Panc1 (cell line): ENCODE measurements around the gene FHIT. TPM values are rescaled to one million over a fixed set of nuclear protein-coding genes. Genes with fewer than 3 reads are reported as not detected.

ENCODE experiments used
- ATAC-seq: fragments of 200-7000 bp; cut with Tn5 transposase; 2 replicates; pipeline ENCODE4 v1.9.1; 2020; ENCODE audit warnings: mild to moderate bottlenecking, moderate library complexity
- BruUV-seq: library from RNA; stranded (reverse); fragments of 400-500 nt; replicated peaks from 2 replicates; lab custom pipeline; 2021; lab: Mats Ljungman, UMichigan
- CTCF ChIA-PET: fragments of 300-600 bp; sonication (Branson Sonifier 250); formaldehyde crosslinking; loops from one replicate; lab custom pipeline; 2022; ENCODE audit warnings: antibody characterized with exemption; lab: Charles Lee
- POLR2A ChIA-PET: fragments of 300-600 bp; sonication (Branson Sonifier 250); formaldehyde crosslinking; loops from one replicate; lab custom pipeline; 2022; ENCODE audit warnings: antibody characterized with exemption; lab: Charles Lee
- DNase-seq: peaks from one replicate; pipeline ENCODE4 v3.0.0-alpha.2; 2010; ENCODE audit warnings: low read depth, low spot score
- H3K27ac ChIP-seq: 2 replicates; pipeline ENCODE4 v1.5.1; 2011; ENCODE audit warnings: mild to moderate bottlenecking, low read length, inconsistent platforms
- H3K27me3 ChIP-seq: fragments of 200-500 bp; sonication (Bioruptor generic); 2 replicates; pipeline ENCODE4 v1.6.0; 2014; ENCODE audit warnings: low read length, inconsistent platforms; ENCODE audit not compliant: control insufficient read depth, insufficient read depth
- H3K36me3 ChIP-seq: fragments of 200-500 bp; sonication (Bioruptor generic); 2 replicates; pipeline ENCODE4 v1.5.1; 2014; ENCODE audit warnings: inconsistent platforms, mild to moderate bottlenecking, low read length, moderate library complexity; ENCODE audit not compliant: control insufficient read depth, insufficient read depth
- H3K4me1 ChIP-seq: 2 replicates; pipeline ENCODE4 v1.5.1; 2011; ENCODE audit warnings: inconsistent platforms, mild to moderate bottlenecking, low read length, moderate library complexity; ENCODE audit not compliant: control insufficient read depth, insufficient read depth
- H3K4me3 ChIP-seq, 2 experiments: 2 replicates each; pipeline ENCODE4 v1.5.1; 2011 to 2012; ENCODE audit warnings: low read depth in 2 of 2, low read length in 2 of 2, mild to moderate bottlenecking in 2 of 2, inconsistent platforms in 1 of 2, moderate library complexity in 1 of 2
- H3K9me3 ChIP-seq: fragments of 200-500 bp; sonication (Bioruptor generic); 2 replicates; pipeline ENCODE4 v1.5.1; 2014; ENCODE audit warnings: low read depth, mild to moderate bottlenecking, inconsistent platforms, low read length, moderate library complexity; ENCODE audit not compliant: control insufficient read depth, insufficient read depth
- POLR2AphosphoS5 ChIP-seq: IDR thresholded peaks from 2 replicates; pipeline ENCODE4 v1.6.1; 2012; ENCODE audit warnings: mild to moderate bottlenecking, low read depth, low read length, moderate library complexity
- SIN3A ChIP-seq: IDR thresholded peaks from 2 replicates; pipeline ENCODE4 v1.6.1; 2012; ENCODE audit warnings: low read depth, mild to moderate bottlenecking, low read length, moderate library complexity, borderline replicate concordance; ENCODE audit not compliant: insufficient read depth
- TCF7L2 ChIP-seq: IDR thresholded peaks from 2 replicates; pipeline ENCODE4 v1.6.1; 2011; ENCODE audit warnings: mild to moderate bottlenecking, low read depth, low read length, inconsistent platforms
- in situ Hi-C: cut with HindIII; loops from 2 replicates; pipeline ENCODE4 v1.10.0; 2016; ENCODE audit warnings: low sequenced_read_pairs, low pct_unique_long_range_greater_than_20kb
- intact Hi-C: fragments of 100-400 bp; cut with micrococcal nuclease; formaldehyde crosslinking; loops from one replicate; pipeline ENCODE4 v1.10.0; 2022; ENCODE audit not compliant: unreplicated experiment
- total RNA-seq: library from RNA; stranded (reverse); gene quantifications from one replicate; pipeline ENCODE4 v1.2.1, GENCODE V29; 2021; ENCODE audit not compliant: unreplicated experiment
- TF ChIP-seq, protein P1 (sequence below), 2 experiments: IDR thresholded peaks; 2 replicates each; pipeline ENCODE4 v1.6.1; 2011 to 2012; ENCODE audit warnings: low read depth in 2 of 2, control low read depth in 1 of 2, low read length in 1 of 2, mild to moderate bottlenecking in 1 of 2, moderate library complexity in 1 of 2; ENCODE audit not compliant: insufficient read depth in 1 of 2
- TF ChIP-seq, protein P2 (sequence below): fragments of 450-650 bp; IDR thresholded peaks from 2 replicates; pipeline ENCODE4 v1.5.1; 2017; ENCODE audit warnings: mild to moderate bottlenecking

FHIT gene
- total RNA-seq, 1 experiment from 2014 or later, result 2.2 TPM

DNA sequence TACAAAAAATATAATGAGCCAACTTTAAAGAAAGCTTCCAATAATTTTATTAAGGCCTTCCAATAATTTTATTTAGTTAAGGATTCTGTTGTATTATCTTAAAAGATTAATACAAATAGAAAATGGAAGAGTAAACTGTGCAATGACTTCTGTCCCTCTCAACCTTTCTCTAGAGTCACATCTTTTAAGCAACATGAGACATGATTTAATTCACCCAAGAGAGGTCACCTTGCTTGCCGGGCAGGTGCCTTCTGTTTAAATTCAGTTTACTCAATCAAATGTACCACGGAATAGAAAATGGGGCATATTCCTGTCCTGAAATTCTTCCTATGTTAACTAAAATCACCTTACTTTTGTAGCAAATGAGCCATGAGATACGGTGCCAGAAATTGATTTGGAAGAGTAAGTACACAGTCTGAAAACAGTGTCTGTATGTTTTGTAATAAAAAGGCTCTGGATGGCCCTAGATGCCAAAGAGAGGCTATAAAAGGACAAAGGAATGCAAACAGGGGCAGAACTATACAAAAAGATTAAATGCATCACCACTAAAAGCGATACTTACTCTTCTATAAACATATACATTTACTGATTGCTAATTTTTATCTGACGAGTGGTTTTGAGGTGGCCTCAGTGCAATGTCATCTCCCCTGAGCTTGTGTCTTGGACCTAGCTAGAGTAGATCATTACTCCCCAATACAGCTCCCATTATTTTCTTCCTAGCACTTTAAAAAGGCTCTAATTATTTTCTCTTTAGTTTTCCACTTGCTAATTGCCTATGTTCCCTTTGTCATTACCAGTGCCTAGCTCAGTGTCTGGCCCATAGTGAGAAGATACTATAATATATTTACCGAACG lies 134.0 kb downstream of the FHIT start:
- H3K9me3 ChIP-seq, result no peaks in the 10 kb centered on the region
- ChIA-PET POLR2A (no interaction called here), CTCF (no interaction called here)
- DNase-seq, result no peak
- in situ Hi-C loops, result no loop called here
- H3K27me3 ChIP-seq, result no peaks in the 10 kb centered on the region
- no peaks in the 10 kb centered on the region for H3K36me3 ChIP-seq
- no peak overlapping the region for H3K27ac ChIP-seq
- H3K4me3 ChIP-seq, result no peak overlapping the region
- intact Hi-C loops, result no loop called here
- TF ChIP-seq, protein P1, sequence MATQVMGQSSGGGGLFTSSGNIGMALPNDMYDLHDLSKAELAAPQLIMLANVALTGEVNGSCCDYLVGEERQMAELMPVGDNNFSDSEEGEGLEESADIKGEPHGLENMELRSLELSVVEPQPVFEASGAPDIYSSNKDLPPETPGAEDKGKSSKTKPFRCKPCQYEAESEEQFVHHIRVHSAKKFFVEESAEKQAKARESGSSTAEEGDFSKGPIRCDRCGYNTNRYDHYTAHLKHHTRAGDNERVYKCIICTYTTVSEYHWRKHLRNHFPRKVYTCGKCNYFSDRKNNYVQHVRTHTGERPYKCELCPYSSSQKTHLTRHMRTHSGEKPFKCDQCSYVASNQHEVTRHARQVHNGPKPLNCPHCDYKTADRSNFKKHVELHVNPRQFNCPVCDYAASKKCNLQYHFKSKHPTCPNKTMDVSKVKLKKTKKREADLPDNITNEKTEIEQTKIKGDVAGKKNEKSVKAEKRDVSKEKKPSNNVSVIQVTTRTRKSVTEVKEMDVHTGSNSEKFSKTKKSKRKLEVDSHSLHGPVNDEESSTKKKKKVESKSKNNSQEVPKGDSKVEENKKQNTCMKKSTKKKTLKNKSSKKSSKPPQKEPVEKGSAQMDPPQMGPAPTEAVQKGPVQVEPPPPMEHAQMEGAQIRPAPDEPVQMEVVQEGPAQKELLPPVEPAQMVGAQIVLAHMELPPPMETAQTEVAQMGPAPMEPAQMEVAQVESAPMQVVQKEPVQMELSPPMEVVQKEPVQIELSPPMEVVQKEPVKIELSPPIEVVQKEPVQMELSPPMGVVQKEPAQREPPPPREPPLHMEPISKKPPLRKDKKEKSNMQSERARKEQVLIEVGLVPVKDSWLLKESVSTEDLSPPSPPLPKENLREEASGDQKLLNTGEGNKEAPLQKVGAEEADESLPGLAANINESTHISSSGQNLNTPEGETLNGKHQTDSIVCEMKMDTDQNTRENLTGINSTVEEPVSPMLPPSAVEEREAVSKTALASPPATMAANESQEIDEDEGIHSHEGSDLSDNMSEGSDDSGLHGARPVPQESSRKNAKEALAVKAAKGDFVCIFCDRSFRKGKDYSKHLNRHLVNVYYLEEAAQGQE (IDR thresholded peaks at IDR 0.05; ENCODE audit: insufficient read depth in 1 of 2, low read depth in 2 of 2, low read length in 1 of 2), result no peak
- TF ChIP-seq, protein P2, sequence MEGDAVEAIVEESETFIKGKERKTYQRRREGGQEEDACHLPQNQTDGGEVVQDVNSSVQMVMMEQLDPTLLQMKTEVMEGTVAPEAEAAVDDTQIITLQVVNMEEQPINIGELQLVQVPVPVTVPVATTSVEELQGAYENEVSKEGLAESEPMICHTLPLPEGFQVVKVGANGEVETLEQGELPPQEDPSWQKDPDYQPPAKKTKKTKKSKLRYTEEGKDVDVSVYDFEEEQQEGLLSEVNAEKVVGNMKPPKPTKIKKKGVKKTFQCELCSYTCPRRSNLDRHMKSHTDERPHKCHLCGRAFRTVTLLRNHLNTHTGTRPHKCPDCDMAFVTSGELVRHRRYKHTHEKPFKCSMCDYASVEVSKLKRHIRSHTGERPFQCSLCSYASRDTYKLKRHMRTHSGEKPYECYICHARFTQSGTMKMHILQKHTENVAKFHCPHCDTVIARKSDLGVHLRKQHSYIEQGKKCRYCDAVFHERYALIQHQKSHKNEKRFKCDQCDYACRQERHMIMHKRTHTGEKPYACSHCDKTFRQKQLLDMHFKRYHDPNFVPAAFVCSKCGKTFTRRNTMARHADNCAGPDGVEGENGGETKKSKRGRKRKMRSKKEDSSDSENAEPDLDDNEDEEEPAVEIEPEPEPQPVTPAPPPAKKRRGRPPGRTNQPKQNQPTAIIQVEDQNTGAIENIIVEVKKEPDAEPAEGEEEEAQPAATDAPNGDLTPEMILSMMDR, result no peak
- TF ChIP-seq TCF7L2, result no peak
- TF ChIP-seq SIN3A, result no peak
- no peak for TF ChIP-seq POLR2AphosphoS5
- BruUV-seq, result no TSS peak
- no peaks in the 10 kb centered on the region for H3K4me1 ChIP-seq
- ATAC-seq, result no peak

DNA sequence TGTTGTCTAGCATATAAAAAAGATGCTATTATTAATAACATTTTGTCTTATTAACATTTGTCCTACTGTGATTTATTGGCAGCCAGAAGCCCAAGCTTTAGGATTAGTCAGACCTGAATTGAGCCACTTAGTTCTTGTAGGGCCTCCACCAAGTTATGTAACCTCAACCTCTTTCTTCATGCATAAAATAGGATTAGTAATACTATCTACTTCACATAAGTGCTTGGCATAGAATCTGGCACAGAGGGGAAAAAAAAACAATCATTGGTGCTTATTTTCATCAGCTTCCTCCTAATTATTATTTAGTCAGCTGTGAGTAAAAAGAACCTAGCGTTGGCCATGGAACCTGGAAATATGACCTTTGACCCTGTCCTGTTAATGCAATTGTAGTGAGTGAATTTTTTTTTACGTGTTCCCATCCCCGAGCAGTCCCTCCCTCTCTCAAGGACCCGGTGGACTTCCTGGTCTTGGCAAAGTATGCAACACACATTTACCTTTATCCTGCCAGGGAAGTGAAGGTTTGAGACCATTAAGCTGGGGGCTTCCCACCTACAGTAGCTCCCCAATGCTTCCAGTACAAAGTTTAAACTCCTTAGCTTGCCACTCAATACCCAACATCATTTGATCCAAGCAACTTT lies 136.8 kb downstream of the FHIT start:
- in situ Hi-C loops (no loop called here), intact Hi-C loops (no loop called here)
- H3K9me3 ChIP-seq, result no peaks in the 10 kb centered on the region
- no peaks in the 10 kb centered on the region for H3K27me3 ChIP-seq
- H3K36me3 ChIP-seq, result no peaks in the 10 kb centered on the region
- CTCF ChIA-PET, result no interaction called here
- DNase-seq (no peak), ATAC-seq (no peak)
- BruUV-seq, result no TSS peak
- H3K4me3 ChIP-seq, result no peak overlapping the region
- H3K4me1 ChIP-seq, result no peaks in the 10 kb centered on the region
- POLR2A ChIA-PET, result no interaction called here
- no peak overlapping the region for H3K27ac ChIP-seq
- no peak for TF ChIP-seq POLR2AphosphoS5

DNA sequence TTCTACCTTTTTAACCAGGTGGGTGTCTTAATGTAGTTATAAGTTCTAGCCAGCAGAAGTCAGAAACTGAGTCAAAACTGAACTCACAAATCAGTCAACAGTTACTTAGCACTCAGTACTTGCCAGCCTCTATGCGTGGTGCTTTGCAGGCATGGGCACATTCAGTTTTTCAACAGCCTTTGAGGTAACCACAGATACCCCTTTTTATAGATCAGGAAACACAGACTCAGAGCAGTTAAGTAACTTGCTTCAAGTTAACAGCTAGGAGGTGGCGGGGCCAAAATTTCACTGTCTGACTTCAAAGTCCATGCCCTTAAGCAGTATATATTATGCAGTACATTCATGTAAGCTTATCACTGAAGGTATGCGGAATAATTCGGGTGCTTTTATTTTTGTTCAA lies 139.4 kb downstream of the FHIT start:
- DNase-seq, result no peak
- TF ChIP-seq, protein P1 (IDR thresholded peaks at IDR 0.05; ENCODE audit: insufficient read depth in 1 of 2, low read depth in 2 of 2, low read length in 1 of 2), result no peak
- TF ChIP-seq POLR2AphosphoS5, result no peak
- no peak for TF ChIP-seq TCF7L2
- TF ChIP-seq, protein P2, result no peak
- no peak for TF ChIP-seq SIN3A
- ChIA-PET POLR2A (interaction anchor here (0.7 kb wide), 1 partner anchor 1894 kb away, joined by 4 read pairs; no protein-coding TSS in a partner anchor), CTCF (no interaction called here)
- Histone ChIP-seq H3K27ac (no peak overlapping the region), H3K9me3 (no peaks in the 10 kb centered on the region), H3K4me1 (no peaks in the 10 kb centered on the region), H3K27me3 (no peaks in the 10 kb centered on the region), H3K36me3 (no peaks in the 10 kb centered on the region), H3K4me3 (no peak overlapping the region)
- no peak for ATAC-seq
- BruUV-seq, result no TSS peak
- intact Hi-C loops (no loop called here), in situ Hi-C loops (no loop called here)
